ENCODE data around the gene JAK2.

GRCh38 chr9:4936277-4936676 lies 48.8 kb upstream of the JAK2 start:
- TF ChIP-seq CTCF (conservative IDR thresholded peaks at IDR 0.05; ENCODE audit: low read depth, low read length) (no peak), CHD1 (IDR thresholded peaks at IDR 0.05; ENCODE audit: low read depth, low read length) (no peak), FOS (IDR thresholded peaks at IDR 0.05; ENCODE audit: low read depth, low read length) (no peak), MAZ (IDR thresholded peaks at IDR 0.05; ENCODE audit: borderline replicate concordance, low read depth, low read length) (no peak), POLR2A (IDR thresholded peaks at IDR 0.05; ENCODE audit: low read depth, low read length) (no peak)
